ENCODE measurements around the gene OLFM1.

OLFM1 gene

DNA sequence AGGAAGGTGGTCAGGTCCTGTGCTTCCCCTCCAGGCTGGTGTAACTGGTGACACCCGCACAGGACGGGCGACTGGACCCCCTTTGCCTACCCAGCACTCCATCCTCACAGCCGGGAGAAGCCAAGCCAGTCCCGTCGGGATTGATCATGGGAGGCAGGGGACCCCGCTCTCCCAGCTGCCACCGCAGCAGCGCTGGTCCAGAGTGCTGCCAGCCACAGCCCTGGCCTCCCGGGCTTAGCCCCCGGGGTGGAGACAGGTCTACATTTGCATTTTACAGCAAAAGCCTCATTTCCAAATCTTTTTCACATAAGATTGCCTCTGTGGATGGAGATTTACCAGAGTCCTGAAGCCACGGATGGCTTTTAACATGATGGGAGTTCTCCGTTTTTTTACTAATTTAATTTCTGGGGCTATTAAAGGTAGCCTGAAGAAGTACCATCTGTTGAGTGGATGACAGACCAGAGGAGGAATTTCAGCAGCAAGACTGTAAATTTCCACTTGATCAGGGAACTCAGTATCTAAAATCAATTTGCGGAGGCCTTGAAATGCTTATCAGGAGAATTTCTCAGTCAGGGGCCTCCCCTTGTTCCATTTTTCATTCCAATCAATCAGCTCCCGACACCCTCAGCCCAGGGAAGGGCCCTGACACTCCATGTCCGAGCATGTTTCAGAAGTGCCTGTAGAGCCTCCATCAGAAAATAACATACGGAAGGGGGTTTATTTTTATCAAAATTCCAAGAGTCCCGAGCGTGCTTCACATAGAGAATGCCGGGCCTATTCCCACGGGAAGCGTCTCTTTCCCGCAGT, 80.6 kb downstream of the OLFM1 start:
- Histone ChIP-seq H3K27ac (no peak overlapping the region), H3K9me3 (no peaks in the 10 kb centered on the region), H3K4me1 (no peaks in the 10 kb centered on the region), H3K4me3 (no peak overlapping the region), H3K27me3 (peaks cover 0 to 65% of the 10 kb centered on the region in 2 donors), H3K36me3 (no peaks in the 10 kb centered on the region)
- DNase-seq, result no peak
- intact Hi-C loops (cut with DNase I; ENCODE audit: low total_unique reads), result no loop called here
- TF ChIP-seq, protein P1, sequence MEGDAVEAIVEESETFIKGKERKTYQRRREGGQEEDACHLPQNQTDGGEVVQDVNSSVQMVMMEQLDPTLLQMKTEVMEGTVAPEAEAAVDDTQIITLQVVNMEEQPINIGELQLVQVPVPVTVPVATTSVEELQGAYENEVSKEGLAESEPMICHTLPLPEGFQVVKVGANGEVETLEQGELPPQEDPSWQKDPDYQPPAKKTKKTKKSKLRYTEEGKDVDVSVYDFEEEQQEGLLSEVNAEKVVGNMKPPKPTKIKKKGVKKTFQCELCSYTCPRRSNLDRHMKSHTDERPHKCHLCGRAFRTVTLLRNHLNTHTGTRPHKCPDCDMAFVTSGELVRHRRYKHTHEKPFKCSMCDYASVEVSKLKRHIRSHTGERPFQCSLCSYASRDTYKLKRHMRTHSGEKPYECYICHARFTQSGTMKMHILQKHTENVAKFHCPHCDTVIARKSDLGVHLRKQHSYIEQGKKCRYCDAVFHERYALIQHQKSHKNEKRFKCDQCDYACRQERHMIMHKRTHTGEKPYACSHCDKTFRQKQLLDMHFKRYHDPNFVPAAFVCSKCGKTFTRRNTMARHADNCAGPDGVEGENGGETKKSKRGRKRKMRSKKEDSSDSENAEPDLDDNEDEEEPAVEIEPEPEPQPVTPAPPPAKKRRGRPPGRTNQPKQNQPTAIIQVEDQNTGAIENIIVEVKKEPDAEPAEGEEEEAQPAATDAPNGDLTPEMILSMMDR (IDR thresholded peaks at IDR 0.05), result no peak

DNA sequence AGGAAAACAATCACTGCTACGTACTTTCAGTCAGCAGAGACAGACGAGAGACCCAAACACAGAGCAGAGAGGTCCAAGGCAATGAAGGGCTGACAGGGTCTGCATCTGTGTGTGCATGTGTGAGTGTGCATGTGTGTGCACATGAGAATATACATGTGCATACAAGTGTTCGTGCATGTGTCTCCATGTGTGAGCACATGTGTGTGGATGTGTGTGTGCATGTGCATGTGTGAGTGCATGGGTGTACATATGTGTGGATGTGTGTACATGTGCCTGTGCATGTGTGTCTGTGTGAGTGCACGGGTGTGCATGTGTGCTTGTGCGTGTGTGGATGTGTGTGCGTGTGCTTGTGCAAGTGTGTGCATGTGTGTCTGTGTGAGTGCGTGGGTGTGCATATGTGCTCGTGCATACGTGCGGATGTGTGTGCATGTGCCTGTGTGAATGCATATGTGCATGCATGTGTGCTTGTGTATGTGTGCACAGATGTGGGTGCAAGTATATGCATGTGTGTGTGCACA, 82.3 kb downstream of the OLFM1 start:
- Histone ChIP-seq H3K4me3 (no peak overlapping the region), H3K27me3 (peaks cover 0 to 73% of the 10 kb centered on the region in 2 donors)

DNA sequence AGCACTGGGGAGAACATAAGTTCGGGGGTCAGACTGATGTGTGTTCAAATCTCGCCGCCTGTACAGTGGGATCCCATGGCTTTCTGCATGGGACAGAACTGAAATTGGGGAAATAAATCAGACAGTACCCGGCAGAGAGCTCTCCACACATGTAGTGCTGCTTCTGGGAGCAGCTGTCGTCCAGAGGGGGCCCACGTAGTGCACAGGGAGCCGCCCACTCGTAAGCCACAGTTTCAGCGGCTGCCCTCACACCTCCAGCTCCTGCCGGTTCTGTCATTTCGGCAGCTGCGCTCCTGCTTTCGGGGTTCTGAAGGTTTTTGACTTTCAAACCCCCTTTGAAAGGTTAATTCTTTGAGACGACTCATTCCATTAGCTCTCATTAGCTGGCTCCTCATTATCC, 83.1 kb downstream of the OLFM1 start:
- Histone ChIP-seq H3K4me1 (no peaks in the 10 kb centered on the region), H3K27me3 (peaks cover 0 to 73% of the 10 kb centered on the region in 2 donors), H3K36me3 (no peaks in the 10 kb centered on the region), H3K9me3 (no peaks in the 10 kb centered on the region), H3K4me3 (no peak overlapping the region), H3K27ac (no peak overlapping the region)
- TF ChIP-seq, protein P1 (IDR thresholded peaks at IDR 0.05), result no peak
- intact Hi-C loops (cut with DNase I; ENCODE audit: low total_unique reads), result no loop called here
- no peak for DNase-seq

More for the DNA sequence above, 82.3 kb downstream of the OLFM1 start:
- TF ChIP-seq, protein P1 (IDR thresholded peaks at IDR 0.05), result no peak
- no peaks in the 10 kb centered on the region for H3K9me3 ChIP-seq
- H3K27ac ChIP-seq, result no peak overlapping the region
- no peaks in the 10 kb centered on the region for H3K36me3 ChIP-seq
- intact Hi-C loops (cut with DNase I; ENCODE audit: low total_unique reads), result no loop called here
- no peak for DNase-seq
- no peaks in the 10 kb centered on the region for H3K4me1 ChIP-seq

Measured in tibial artery (tissue), 4 donors.